Tongue (tissue), 2 donors: ENCODE data around the gene OR7G3. TPM values are rescaled to one million over a fixed set of nuclear protein-coding genes. Genes with fewer than 3 reads are reported as not detected.

ENCODE experiments used
- DNase-seq: peaks from one replicate; pipeline ENCODE4 v3.0.0-alpha.2; 2015
- total RNA-seq: library from RNA; depleted of rRNA; stranded (reverse); fragments of >200 nt; gene quantifications from one replicate; pipeline ENCODE4 v1.2.3, GENCODE V29; 2014

The OR7G3 gene
- not detected for total RNA-seq

DNA sequence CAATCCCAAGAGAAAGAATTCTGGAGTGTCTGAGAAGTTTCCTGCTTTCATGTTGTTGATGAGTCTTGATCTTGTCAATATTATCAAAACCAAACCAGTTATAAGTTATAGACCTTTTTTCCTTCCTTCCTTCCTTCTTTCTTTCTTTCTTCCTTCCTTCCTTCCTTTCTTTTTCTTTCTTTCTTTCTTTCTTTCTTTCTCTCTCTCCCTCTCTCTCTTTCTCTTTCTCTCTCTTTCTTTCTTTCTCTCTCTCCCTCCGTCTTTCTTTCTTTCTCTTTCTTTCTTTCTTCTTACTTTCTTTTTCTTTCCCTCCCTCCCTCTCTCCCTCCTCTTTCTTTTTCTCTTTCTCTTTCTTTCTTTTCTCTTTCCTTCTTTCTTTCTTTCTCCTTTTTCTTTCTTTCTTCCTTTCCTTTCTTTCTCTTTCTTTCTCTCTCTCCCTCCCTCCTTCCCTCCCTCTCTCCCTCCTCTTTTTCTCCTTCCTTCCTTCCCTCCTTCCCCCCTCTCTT is at the start of gene OR7G3:
Gene OR7G3 (minus strand): TSS at position 51 of the 506 bp plus-strand sequence. CDS start 0 bp downstream, at position 51.
- no peak for DNase-seq

DNA sequence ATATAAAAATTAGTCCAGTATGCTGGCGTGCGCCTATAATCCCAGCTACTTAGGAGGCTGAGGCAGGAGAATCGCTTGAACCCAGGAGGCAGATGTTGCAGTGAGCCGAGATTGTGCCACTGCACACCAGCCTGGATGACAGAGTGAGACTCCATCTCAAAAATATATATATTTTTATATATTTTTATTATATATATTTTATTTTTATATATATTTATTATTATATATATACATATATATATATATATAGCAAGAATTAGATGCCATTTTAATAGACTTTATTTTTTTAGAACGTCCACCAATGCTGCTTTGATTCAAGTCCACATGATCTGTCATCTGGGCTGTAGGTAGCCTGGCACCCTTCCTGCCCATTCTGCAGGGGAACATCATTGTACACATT is 48.6 kb upstream of the OR7G3 start:
- DNase-seq: no peak

DNA sequence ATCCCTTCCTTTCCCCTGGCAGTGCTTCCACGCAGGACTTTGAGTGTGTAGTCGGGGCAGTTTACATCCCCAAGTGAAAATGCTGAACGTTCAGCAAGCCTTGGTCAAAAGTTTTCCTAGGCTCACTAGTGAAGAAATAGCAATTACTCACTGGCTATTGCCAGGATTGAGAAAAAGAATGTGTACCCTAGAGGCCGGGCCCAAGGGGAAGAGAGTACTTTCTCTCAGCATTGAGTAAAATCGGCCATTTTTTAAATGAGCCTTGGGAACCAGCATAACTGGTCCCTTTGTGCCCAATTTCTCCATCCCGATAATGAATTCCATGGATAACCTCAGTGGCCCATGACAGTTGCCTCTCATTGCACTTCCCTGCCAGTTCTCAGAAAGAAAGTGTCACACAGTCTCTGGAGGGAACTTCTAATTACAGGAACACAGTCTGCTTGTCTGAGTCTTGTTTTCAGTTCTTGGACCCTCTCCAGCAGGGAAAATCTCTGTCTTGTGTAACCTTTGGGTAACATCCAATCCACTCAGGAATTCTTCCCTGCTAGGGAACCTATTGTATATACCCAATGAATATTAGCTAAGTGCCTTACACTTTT is 44.7 kb upstream of the OR7G3 start:
- DNase-seq: no peak

DNA sequence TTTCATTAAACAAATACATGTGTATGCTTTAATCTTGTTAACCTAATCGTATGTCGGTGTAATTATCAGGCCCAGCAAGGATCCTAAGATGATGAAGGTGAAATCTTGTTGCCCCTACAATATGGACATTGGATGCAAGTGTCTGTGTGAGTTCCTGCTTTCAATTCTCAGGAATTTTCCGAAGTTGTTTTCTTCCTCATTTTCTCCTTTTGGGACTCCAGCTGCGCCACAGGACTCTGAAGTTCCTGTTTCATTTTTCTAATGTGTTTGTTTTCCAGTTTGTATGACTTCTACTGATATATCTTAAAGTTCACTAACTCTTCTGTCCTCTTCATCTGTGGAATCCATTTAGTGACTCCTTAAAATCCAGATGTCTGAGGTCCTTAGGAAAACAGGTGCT is 40.1 kb upstream of the OR7G3 start:
- no peak for DNase-seq

DNA sequence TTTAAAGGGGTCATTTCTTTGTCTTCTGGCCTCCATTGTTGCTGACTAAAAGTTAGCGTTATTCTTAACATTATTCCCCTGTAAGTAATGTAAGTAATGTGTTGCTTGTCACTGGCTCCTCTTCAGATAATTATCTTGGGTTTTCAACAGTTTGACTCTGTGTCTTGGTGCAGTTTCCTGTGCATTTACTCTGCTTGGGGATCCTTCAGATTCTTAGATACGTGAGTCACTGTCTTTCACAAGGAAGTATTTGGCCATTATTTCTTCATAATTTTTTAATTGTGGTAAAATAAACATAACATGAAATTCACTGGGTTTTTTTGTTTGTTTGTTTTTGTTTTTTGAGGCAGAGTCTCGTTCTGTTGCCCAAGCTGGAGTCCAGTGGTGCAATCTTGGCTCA is 38.5 kb upstream of the OR7G3 start:
- DNase-seq: no peak

DNA sequence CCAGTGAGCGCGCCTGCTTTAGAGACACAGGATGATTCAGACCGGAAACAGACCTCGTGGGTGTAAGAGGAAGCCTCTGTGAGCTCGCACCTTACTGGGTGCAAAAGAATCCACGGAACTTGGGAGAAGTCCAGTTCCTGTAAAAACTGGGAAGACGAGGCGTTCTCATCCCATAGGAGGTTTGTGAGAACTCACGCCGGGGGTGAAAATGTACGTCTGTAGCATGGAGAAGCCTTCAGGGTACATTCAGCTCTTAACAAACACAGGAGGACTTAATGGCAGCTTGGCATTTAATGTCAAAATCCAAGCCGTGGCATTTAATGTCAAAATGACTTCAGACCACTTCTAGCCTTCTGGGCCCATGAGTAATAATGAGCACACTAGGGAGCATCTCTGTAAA is 34.7 kb upstream of the OR7G3 start:
- no peak for DNase-seq

DNA sequence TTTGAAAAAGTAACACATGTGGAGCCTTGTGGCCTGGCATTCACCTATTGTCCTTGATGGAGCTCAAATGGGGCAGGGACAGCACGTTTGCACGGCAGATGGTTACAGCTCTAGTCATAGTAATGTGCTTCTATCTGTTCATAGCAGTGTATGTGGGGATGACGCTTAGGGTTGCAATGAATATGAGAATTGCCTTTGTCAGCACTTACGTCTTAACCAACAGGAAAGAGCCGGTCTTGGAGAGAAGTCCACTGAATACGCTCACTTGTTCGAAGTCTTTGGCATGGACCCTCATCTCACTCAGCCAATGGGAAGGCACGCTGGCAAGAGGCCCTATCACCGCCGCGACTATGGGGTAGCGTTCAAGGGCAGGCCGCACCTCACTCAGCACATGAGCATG is 33.1 kb upstream of the OR7G3 start:
- DNase-seq: no peak

DNA sequence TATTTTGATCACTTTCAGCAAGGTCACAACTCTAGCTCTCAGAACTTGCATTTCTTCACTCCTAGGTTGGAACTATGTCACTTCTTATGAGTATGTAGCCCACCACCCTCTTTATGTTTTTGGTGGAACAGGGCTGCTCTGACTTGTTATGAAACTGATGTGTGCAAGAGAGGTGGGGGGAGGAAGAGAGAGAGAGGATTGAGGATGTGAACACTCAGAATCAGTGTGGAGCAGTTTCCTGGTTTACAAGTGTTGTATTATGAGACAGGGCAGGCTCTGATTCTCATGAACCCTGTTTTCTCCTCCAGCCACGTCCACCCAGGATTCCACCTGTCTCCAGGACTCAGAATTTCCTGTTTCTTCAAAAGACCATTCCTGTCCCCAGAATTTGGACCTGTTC is 29.6 kb upstream of the OR7G3 start:
- no peak for DNase-seq

DNA sequence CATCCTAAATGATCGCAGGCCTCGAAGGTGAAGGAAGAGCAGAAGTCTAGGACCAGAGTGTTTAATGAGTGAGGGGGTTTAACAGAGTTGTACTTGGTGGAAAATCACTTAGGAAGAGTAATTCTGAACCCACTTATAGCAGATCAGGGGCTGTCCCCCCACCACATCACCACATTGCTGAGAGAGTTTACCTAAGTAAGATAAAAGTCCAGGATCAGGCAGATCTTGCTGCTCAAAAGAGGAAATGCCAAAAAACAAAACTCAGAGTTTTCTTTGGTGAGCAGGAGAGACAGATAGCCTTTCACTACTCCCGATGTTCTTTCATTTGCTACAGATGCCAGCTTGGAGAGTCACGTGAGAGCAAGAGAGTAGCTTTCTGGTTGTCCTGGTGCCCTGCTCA is 28.8 kb upstream of the OR7G3 start:
- no peak for DNase-seq

DNA sequence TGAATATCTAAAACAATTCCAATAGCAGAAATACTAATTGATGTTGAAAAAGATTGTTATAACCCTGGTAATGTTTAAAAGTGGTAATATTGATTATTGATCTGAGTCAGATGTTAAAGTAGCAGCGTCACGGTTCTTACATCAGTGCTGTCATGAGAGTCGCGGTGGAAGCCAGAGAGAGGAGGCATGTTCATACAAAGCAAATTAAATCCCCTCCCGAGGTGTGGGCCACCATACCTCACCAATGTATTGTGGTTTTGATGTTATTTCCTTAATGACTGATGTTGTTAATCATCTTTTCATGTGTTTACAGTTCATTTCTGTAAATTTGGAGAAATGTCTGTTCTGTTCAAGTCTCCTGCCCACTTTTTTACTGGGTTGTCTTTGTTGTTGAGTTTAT is 24.6 kb upstream of the OR7G3 start:
- no peak for DNase-seq

DNA sequence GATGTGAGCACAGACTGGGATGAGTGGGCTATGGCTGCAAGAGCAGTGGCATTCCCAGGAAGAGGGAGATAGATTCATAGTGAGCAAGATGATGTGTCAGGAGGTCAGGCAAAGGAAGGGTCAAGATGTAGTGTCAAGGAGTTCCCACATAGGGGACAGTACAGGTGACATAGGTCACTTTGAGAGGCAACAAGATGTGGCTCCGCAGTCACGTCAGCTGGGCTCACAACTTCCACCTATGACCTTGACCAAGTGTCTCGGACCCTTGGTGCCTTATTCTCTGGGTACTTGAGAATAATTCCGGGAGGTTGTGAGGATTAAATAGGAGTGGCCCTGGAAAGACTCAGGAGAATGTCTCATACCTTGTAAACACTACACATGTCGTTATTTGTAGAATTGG is 23.9 kb upstream of the OR7G3 start:
- DNase-seq: no peak

DNA sequence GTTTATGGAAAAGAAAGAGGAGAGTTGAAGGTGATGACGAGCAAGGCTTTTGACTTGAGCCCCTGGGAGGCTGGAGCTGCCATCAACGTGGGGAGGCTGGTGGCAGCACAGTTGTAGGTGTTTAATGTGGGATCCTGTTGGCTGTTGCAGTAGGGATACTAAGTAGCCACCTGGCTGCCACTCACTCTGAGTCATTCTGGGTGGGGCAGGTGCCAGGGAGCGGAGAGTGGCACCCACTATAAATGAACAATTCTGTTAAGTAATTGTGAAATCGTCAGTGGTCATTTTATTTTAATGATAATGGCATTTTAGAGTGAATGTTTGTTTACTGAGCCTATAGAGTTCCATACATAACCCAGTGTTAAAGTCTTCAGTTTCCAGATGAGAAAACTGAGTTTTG is 23.2 kb upstream of the OR7G3 start:
- DNase-seq: no peak

DNA sequence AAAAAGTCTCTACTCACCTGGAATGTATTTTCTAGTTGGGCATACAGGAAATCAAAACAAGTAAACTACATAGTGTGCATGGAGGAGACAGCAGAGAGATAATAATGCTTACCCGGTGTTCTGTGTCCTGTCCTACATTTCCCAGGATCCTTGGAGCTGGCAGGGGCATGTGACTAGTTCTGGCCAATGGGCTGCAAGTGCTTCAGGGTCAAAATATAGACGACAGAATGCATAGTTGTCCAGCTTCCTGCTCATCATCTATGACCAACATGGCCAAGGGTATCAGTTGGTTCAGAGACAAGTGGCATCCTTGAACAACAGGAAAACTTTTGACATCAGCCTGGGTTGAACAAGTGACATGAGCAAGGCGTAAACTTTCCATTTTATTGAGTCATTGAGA is 21.9 kb upstream of the OR7G3 start:
- no peak for DNase-seq

DNA sequence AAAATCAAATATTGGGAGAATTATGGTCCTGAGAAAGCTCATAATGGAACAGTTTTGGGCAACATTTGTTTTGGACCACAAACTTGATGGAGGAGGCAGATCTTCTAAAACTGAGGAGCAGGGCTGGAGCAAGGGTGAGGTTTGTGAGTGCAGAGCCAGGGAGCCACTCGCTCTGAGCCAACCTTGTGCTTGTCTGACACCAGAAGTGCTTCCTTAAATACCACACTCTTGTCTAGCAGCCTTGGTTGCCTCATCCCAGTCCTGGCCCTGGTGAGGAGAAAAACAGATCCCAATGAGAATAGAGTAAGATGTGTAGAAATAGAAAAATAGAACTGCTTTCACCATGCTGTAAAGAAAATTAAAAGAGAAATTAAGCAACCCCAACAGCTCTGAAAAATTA is 20.1 kb upstream of the OR7G3 start:
- DNase-seq: no peak

DNA sequence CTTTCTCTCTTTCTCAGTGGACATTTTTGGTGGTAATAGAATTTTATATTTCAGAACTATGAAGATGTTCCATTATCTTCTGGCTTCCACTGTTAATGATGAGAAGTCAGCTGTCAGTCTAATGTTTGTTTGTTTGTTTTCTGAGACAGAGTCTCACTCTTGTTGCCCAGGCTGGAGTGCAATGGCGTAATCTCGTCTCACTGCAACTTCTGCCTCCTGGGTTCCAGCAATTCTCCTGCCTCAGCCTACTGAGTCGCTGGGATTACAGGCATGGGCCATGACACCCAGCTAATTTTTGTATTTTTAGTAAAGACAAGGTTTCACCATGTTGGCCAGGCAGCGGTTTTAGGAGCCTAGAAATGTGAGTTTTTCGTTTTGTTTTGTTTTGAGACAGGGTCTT is 18.2 kb upstream of the OR7G3 start:
- no peak for DNase-seq

DNA sequence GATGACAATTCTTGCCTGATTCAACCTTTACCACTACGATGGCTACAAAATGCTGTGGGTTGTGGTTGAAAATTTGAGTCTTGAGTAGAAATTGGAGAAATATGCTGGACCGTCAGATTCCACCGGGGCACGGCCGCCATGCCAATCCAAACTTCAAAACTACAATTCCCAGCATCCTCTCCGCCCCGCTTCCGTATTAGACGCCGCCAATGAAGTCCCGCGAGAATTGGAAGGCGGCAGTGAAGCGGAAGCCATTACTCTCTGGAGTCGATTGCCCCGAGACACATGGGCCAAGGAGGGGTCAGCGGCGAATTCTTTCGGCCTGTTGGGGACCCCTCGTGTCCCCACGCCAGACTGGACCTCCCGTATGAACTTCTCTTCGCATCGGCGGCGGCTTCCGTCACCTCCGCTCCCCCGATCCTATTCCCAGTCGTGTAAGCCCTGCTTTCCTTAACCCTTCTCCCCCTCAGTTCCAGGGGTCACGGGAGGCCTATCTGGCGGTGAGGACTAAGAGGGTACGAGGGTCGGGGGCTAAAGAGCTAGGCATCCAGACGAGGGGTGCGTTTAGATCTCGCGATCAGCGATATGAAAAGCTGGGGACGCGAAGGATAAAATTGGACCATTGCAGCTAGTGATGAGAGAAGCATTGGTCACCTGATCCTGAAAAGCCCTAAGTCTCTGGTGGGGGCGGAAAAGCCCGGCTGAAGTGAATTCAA is 13.6 kb upstream of the OR7G3 start, which contains the start of gene ZNF317:
Gene ZNF317 (plus strand): TSS at position 239 of the 716 bp plus-strand sequence. CDS start 15,620 bp downstream, outside the sequence.
- DNase-seq: peak; percentile 98

DNA sequence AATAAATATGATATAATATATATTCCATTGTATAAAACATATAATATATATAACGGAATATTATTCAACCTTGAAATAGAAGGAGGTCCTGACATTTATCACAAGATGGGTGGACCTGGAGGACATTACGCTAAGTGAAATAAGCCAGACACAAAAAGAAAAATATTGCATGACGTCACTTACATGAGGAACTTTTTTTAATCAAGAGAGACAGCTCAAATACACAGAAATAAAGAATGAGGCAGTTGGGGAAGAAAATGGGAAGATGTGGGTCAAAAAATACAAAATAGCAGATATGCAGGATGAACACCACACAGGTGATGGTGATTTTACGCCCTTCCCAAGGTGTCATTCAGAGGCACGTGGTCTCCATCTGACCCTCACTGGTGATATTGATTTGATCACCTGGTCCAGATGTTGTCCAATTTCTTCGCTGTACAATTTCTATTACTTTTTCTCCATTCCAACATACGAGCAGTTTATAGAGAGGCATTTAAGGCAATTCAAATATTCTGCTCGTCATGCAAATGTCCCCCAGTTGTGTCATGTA is 12.9 kb upstream of the OR7G3 start:
- peak; percentile 16 for DNase-seq

DNA sequence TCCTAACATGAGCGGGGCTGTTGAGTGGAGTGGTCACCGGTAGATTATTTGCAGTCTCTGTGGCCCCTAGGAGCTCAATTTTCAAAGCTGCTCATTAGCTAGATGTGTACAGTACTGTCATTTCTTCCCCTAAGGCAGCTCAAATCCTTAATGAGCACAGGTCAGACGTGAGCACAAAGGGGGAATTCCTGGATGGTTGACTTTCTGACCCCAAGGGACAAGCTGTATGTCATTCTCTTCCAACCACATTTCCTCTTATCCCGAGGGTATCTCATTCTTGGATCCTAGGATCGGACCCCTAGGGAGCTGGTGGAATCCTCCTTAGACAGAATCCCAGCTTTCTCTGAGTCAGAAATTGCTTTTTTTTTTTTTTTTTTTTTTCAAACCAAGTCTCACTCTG is 5.7 kb upstream of the OR7G3 start:
- no peak for DNase-seq

DNA sequence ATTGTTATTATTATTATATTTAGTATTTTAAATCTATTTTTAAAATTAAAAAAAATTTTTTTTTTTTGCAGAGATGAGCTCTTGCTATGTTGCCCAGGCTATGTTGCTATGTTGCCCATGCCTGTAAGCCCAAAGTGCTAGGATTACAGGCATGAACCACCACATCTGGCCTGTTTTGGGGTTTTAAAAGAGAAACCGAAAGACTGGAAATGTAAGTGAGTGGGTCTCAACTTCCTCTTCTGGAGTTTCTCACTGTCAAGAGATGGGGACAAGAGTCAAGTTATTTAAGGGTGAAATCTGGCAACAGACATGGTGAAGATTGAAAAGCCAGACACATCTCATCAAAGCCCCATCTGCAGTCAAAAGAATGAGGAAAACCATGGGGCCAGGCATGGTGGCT is 4.2 kb upstream of the OR7G3 start:
- DNase-seq: no peak

DNA sequence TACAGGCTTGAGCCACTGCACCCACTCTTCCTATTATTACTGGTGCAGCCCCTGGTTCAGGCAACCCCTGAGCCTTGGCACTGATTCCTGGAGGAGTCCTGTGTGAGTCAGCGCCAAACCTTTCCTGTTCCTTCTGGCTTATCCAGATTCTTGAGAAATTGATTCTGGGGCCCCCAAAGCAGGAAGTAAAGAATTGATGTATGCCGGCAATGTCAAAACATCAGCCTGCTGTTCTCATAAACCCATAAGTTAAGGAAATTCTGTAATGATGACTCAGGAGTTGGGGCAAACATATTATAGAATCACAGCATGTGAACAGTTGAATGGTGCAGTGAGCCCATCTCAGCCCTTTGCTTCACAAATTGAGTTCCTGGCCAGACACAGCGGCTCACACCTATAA is 1.4 kb upstream of the OR7G3 start:
- DNase-seq: no peak

DNA sequence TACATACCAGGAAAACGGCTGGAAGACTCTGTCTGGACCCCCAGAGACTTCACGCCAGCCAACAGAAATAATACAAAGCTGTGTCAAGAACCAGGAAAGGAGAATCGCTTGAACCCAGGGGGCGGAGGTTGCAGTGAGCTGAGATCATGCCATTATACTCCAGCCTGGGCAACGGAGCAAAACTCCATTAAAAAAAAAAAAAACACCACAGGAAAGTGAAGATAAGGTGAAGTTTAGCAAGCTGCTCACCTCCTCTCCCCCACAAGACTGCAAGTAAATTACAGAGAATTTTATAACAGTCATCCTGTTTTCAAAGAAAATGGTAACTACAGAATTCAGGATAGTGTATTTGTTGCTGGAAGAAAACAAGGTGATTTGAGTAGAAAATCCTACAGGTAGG is 10.2 kb downstream of the OR7G3 start:
- no peak for DNase-seq

DNA sequence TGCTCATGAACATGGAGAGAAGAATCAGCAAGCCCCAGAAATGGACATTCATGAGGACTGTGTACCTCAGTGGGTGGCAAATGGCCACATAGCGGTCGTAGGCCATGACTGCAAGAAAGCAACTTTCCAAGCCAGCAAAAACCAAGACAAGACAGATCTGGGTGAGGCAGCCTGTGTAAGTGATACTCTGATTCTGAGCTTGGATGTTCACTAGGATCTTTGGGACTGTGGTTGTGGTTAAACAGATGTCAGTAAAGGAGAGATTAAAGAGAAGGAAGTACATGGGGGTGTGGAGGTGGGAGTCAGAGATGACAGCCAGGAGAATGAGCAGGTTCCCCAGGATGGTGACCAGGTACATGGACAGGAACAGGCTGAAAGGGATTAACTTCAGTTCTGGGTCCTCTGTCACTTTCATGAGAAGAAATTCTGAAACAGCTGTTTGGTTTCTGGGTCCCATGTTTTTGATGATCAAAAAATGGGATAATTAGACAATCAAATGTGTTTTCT is 11.4 kb downstream of the OR7G3 start, which contains the start of gene OR7G1:
Gene OR7G1 (minus strand): TSS at position 457 of the 507 bp plus-strand sequence. CDS start 0 bp downstream, at position 457.
- DNase-seq: no peak

DNA sequence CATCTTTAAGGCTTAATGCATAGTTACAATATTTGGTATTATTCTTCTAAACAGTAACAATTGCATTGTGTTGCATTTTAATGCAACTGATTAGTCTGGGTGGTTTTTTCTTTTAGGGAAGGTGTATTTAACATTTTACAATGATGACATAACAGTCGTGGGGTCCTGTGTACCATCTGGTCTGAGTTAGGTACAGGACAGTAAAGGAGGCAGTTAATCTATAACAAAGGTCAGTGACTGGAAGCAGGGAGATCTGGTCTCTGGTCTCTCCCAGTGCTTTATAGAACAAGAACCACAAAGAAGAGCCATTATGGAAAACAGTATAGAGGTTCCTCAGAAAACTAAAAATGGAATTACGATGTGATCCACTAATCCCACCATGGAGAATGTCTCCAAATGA is 16.8 kb downstream of the OR7G3 start:
- DNase-seq: no peak
